Stimulated activated CD4-positive, alpha-beta T cell treated with anti-CD3 and anti-CD28 coated beads, Interleukin-15, amount 100 ng/mL, for 24 hours (primary cell): ENCODE measurements around the gene KLHL17.

ENCODE experiments used
- DNase-seq: peaks from one replicate; pipeline ENCODE4 v3.0.0-alpha.2; 2020

KLHL17 gene

GRCh38 chr1:960363-961131, at the start of gene KLHL17:
Gene KLHL17, plus strand, starts transcription at chr1:960584. Its CDS starts 110 bp downstream, at chr1:960694.
- DNase-seq: peak; percentile 91

GRCh38 chr1:910881-911721, 49.3 kb upstream of the KLHL17 start:
- no peak for DNase-seq

- DNase-seq: peak; percentile 1
Observed at GRCh38 chr1:911875-912739, 48.3 kb upstream of the KLHL17 start.

GRCh38 chr1:912740-913301, 47.6 kb upstream of the KLHL17 start:
- DNase-seq: peak; percentile 27

- peak; percentile 3 for DNase-seq
Observed at GRCh38 chr1:913491-914130, 46.8 kb upstream of the KLHL17 start.

- peak; percentile 0 for DNase-seq
Observed at GRCh38 chr1:914131-914890, 46.1 kb upstream of the KLHL17 start.

GRCh38 chr1:914891-915280, 45.5 kb upstream of the KLHL17 start:
- no peak for DNase-seq

- DNase-seq: no peak
Observed at GRCh38 chr1:915295-916172, 44.9 kb upstream of the KLHL17 start.

GRCh38 chr1:916173-917075, 44.0 kb upstream of the KLHL17 start:
- no peak for DNase-seq

GRCh38 chr1:917076-917459, 43.3 kb upstream of the KLHL17 start:
- no peak for DNase-seq

GRCh38 chr1:917466-918091, 42.8 kb upstream of the KLHL17 start:
- DNase-seq: no peak

- DNase-seq: no peak
Observed at GRCh38 chr1:918353-918752, 42.0 kb upstream of the KLHL17 start.

GRCh38 chr1:918843-919242, 41.5 kb upstream of the KLHL17 start:
- no peak for DNase-seq

- no peak for DNase-seq
Observed at GRCh38 chr1:919271-919872, 41.0 kb upstream of the KLHL17 start.

GRCh38 chr1:920010-920409, 40.4 kb upstream of the KLHL17 start:
- no peak for DNase-seq

- DNase-seq: no peak
Observed at GRCh38 chr1:920521-920920, 39.9 kb upstream of the KLHL17 start.

GRCh38 chr1:921011-921837, 39.2 kb upstream of the KLHL17 start:
- DNase-seq: peak; percentile 53
